HepG2 (cell line): Measurements from ENCODE around the gene UNC5A. TPM values are rescaled to one million over a fixed set of nuclear protein-coding genes. Genes with fewer than 3 reads are reported as not detected.

Source experiments
- ATAC-seq: fragments of 200-7000 bp; cut with Tn5 transposase; 3 replicates; pipeline ENCODE4 v1.9.1; 2020; ENCODE audit warnings: mild to moderate bottlenecking, moderate library complexity
- BruUV-seq: library from RNA; stranded (reverse); fragments of 400-500 nt; replicated peaks from 2 replicates; lab custom pipeline; 2021; lab: Mats Ljungman, UMichigan
- CTCF ChIA-PET: fragments of 300-600 bp; formaldehyde crosslinking; extraction: SDS; loops from one replicate; lab custom pipeline; 2021; ENCODE audit warnings: low total read pairs, inconsistent platforms, low intra/inter-chr PET ratio; lab: Yijun Ruan, JAX
- POLR2A ChIA-PET: fragments of 350-600 bp; sonication (Branson Sonifier 250); formaldehyde crosslinking; loops from one replicate; lab custom pipeline; 2020; ENCODE audit warnings: antibody characterized with exemption, inconsistent platforms; lab: Yijun Ruan, JAX
- DNase-seq: peaks from one replicate; pipeline ENCODE4 v3.0.0-alpha.2; 2015; ENCODE audit warnings: low spot score
- FAIRE-seq: peaks from 3 replicates; lab custom pipeline; 2011; peaks lifted over from hg19 to GRCh38; lab: Jason Lieb, UNC
- H2AFZ ChIP-seq: one replicate; pipeline ENCODE4 v1.6.1; 2011; ENCODE audit warnings: low read length, inconsistent platforms
- H3K27ac ChIP-seq: fragments of 300-600 bp; 3 replicates; pipeline ENCODE4 v1.8.0; 2011; ENCODE audit warnings: mixed run types, mild to moderate bottlenecking, mixed read lengths, low read length, inconsistent platforms; ENCODE audit not compliant: insufficient read depth; ENCODE audit errors: extremely low read length
- H3K27me3 ChIP-seq, 2 experiments: fragments of 200-600 bp in 1 of 2; 2 replicates in 1 of 2; 3 replicates in 1 of 2; pipeline versions ENCODE4 v1.6.0 to v1.8.0; 2011; ENCODE audit warnings: low read length in 2 of 2, mild to moderate bottlenecking in 2 of 2, moderate library complexity in 2 of 2, inconsistent platforms in 1 of 2; ENCODE audit not compliant: insufficient read depth in 2 of 2, control insufficient read depth in 1 of 2
- H3K36me3 ChIP-seq, 2 experiments: fragments of 200-600 bp in 1 of 2; replicated peaks in 1 of 2; 2 replicates in 1 of 2; 3 replicates in 1 of 2; pipeline versions ENCODE4 v1.5.1 to v1.8.0; 2011; ENCODE audit warnings: low read length in 2 of 2, inconsistent platforms in 1 of 2; ENCODE audit not compliant: insufficient read depth in 2 of 2, control insufficient read depth in 1 of 2
- H3K4me1 ChIP-seq: 2 replicates; pipeline ENCODE4 v1.5.1; 2012; ENCODE audit warnings: low read length, inconsistent platforms; ENCODE audit not compliant: insufficient read depth
- H3K4me2 ChIP-seq: 2 replicates; pipeline ENCODE4 v1.6.0; 2011; ENCODE audit warnings: low read depth, low read length, inconsistent platforms
- H3K4me3 ChIP-seq, 3 experiments: fragments of 200-600 bp in 1 of 3; sonication (generic), shearing (Covaris generic) in 1 of 3; replicated peaks in 1 of 3; 2 replicates each; pipeline ENCODE4 v1.5.1; 2011 to 2016; ENCODE audit warnings: low read length in 3 of 3, inconsistent platforms in 2 of 3, low read depth in 2 of 3, mild to moderate bottlenecking in 2 of 3, control low read depth in 1 of 3, mixed read lengths in 1 of 3; ENCODE audit not compliant: insufficient read depth in 1 of 3
- H3K79me2 ChIP-seq: one replicate; pipeline ENCODE4 v1.6.1; 2011; ENCODE audit warnings: low read length, inconsistent platforms; ENCODE audit not compliant: insufficient read depth
- H3K9ac ChIP-seq: 2 replicates; pipeline ENCODE4 v1.6.0; 2011; ENCODE audit warnings: mild to moderate bottlenecking, low read depth, low read length, inconsistent platforms; ENCODE audit not compliant: insufficient read depth
- H3K9me3 ChIP-seq: 2 replicates; pipeline ENCODE4 v1.5.1; 2012; ENCODE audit warnings: mild to moderate bottlenecking, low read length
- H4K20me1 ChIP-seq: 2 replicates; pipeline ENCODE4 v1.6.0; 2011; ENCODE audit warnings: inconsistent platforms, mild to moderate bottlenecking, low read length, moderate library complexity; ENCODE audit not compliant: insufficient read depth
- MAFG ChIP-seq: sonication (generic); formaldehyde crosslinking; IDR thresholded peaks from 2 replicates; pipeline ENCODE4 v1.5.1; 2020; ENCODE audit warnings: mild to moderate bottlenecking, missing genetic modification reagents
- RBM22 ChIP-seq: fragments of 200-400 bp; formaldehyde crosslinking; optimal IDR thresholded peaks from 2 replicates; pipeline ENCODE3; 2017; ENCODE audit warnings: mild to moderate bottlenecking, low read length, moderate library complexity
- ZHX1 ChIP-seq: sonication (generic); formaldehyde crosslinking; IDR thresholded peaks from 2 replicates; pipeline ENCODE4 v1.8.1; 2022; ENCODE audit warnings: low read depth, mild to moderate bottlenecking, missing genetic modification reagents
- WGBS: methylation state at CpG from one replicate; pipeline ENCODE4 v1.1.6; 2017; ENCODE audit warnings: low lambda C conversion rate; 5-methylcytosine and 5-hydroxymethylcytosine counted together
- in situ Hi-C: cut with HindIII; loops from 2 replicates; pipeline ENCODE4 v1.10.0; 2017; ENCODE audit warnings: low pct_unique_long_range_greater_than_20kb; ENCODE audit not compliant: extremely low pct_ligation_motif_present
- intact Hi-C: fragments of 100-400 bp; cut with micrococcal nuclease; formaldehyde crosslinking; loops from one replicate; pipeline ENCODE4 v1.10.0; 2022; ENCODE audit not compliant: unreplicated experiment
- polyA plus RNA-seq, 8 experiments: library from polyadenylated mRNA; depleted of rRNA in 3 of 8; stranded (reverse) in 7 of 8; unstranded in 1 of 8; fragments of >200 nt; fragmentation: Illumina TruSeq in 4 of 8; extraction: Trizol in 4 of 8; gene quantifications; 2 replicates each; pipeline versions ENCODE4 v1.2.1 to v1.2.3, GENCODE V29; 2011 to 2016; ENCODE audit warnings: low read depth in 4 of 8, missing spikeins in 1 of 8, mixed read lengths in 1 of 8; ENCODE audit not compliant: insufficient read depth in 1 of 8
- total RNA-seq, 5 experiments: library from RNA; depleted of rRNA; stranded (reverse); fragments of >200 nt; fragmentation: Illumina TruSeq; extraction: Trizol; gene quantifications; 2 replicates each; pipeline ENCODE4 v1.2.3, GENCODE V29; 2016; ENCODE audit warnings: low read depth in 1 of 5

The UNC5A gene
- total and polyA plus RNA-seq, 2 of the 13 experiments (the other 11 are each of a cell fraction or from before 2014, with no cell fraction given): not detected

DNA sequence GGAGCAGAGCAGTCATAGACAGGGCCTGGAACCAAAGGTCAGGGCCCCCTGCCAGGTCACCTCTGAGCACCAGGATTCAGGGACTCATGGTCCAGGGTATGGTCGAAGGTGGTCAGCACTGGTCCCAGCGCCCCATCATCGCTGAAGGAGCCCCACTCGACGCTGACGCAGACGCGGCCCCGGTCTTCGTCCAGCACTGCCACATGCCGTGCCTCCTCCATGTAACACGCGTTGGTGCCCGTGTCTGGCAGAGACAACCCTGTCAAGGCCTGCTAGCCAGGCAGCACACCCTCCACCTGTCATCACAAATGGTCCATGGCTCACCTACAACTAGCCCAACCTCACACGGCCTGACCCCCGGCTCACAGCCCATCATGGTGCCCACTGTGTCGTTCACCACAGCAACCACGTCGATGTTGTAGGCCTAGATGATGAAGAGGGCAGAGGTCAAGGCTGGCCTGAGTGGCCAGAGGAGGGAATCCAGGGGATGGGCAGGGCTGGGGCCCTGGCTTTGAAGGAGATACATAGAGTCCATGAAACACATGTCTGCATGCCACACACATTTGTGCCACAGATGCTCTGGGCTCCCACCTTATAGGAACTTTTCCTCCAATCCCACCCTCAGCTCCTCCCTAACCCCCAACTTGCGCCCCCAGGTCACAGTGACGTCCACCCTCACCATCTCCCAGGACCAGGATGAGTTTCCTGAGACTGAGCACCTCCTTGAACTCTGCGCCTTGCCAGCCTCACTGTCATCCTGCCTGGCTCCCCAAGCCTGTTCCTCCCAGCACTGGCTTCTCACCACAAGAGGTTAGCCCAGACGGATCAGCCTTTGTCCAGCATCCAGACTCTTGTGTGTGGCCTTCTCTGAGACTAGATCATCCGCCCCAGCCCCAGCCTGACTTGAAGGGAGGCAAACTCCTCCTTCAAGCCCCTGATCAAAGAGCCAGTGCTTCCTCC is 79.2 kb downstream of the UNC5A start:
- H3K9ac ChIP-seq: no peak overlapping the region
- FAIRE-seq (no peak), DNase-seq (no peak), ATAC-seq (no peak)
- no peaks in the 10 kb centered on the region for H3K9me3 ChIP-seq
- H3K27ac ChIP-seq: no peak overlapping the region
- H3K36me3 ChIP-seq: no peaks in the 10 kb centered on the region
- H3K27me3 ChIP-seq: peaks cover 0 to 37% of the 10 kb centered on the region in 2 experiments; a peak in 4 of 5 replicates
- CTCF ChIA-PET: no interaction called here
- in situ Hi-C loops: no loop called here
- no peak for TF ChIP-seq ZHX1
- no peak for TF ChIP-seq RBM22
- no peak for TF ChIP-seq MAFG (CRISPR knock-in tag)
- H3K4me1 ChIP-seq: no peaks in the 10 kb centered on the region
- no peak overlapping the region for H2AFZ ChIP-seq
- H3K79me2 ChIP-seq: no peaks in the 10 kb centered on the region
- no TSS peak for BruUV-seq
- H4K20me1 ChIP-seq: no peaks in the 10 kb centered on the region
- H3K4me3 ChIP-seq: no peak overlapping the region
- H3K4me2 ChIP-seq: no peak overlapping the region
- intact Hi-C loops: no loop called here
- 66% methylated on average over 17 of the region's 24 CpGs for WGBS
- POLR2A ChIA-PET: no interaction called here
